HepG2 (cell line): Measurements from ENCODE around the gene IRX4. TPM values are rescaled to one million over a fixed set of nuclear protein-coding genes. Genes with fewer than 3 reads are reported as not detected.

ENCODE experiments used
- ATAC-seq: fragments of 200-7000 bp; cut with Tn5 transposase; 3 replicates; pipeline ENCODE4 v1.9.1; 2020; ENCODE audit warnings: mild to moderate bottlenecking, moderate library complexity
- BruUV-seq: library from RNA; stranded (reverse); fragments of 400-500 nt; replicated peaks from 2 replicates; lab custom pipeline; 2021; lab: Mats Ljungman, UMichigan
- CTCF ChIA-PET: fragments of 300-600 bp; formaldehyde crosslinking; extraction: SDS; loops from one replicate; lab custom pipeline; 2021; ENCODE audit warnings: low total read pairs, inconsistent platforms, low intra/inter-chr PET ratio; lab: Yijun Ruan, JAX
- POLR2A ChIA-PET: fragments of 350-600 bp; sonication (Branson Sonifier 250); formaldehyde crosslinking; loops from one replicate; lab custom pipeline; 2020; ENCODE audit warnings: antibody characterized with exemption, inconsistent platforms; lab: Yijun Ruan, JAX
- DNase-seq: peaks from one replicate; pipeline ENCODE4 v3.0.0-alpha.2; 2015; ENCODE audit warnings: low spot score
- FAIRE-seq: peaks from 3 replicates; lab custom pipeline; 2011; peaks lifted over from hg19 to GRCh38; lab: Jason Lieb, UNC
- H2AFZ ChIP-seq: one replicate; pipeline ENCODE4 v1.6.1; 2011; ENCODE audit warnings: low read length, inconsistent platforms
- H3K27ac ChIP-seq: fragments of 300-600 bp; 3 replicates; pipeline ENCODE4 v1.8.0; 2011; ENCODE audit warnings: mixed run types, mild to moderate bottlenecking, mixed read lengths, low read length, inconsistent platforms; ENCODE audit not compliant: insufficient read depth; ENCODE audit errors: extremely low read length
- H3K27me3 ChIP-seq, 2 experiments: fragments of 200-600 bp in 1 of 2; 2 replicates in 1 of 2; 3 replicates in 1 of 2; pipeline versions ENCODE4 v1.6.0 to v1.8.0; 2011; ENCODE audit warnings: low read length in 2 of 2, mild to moderate bottlenecking in 2 of 2, moderate library complexity in 2 of 2, inconsistent platforms in 1 of 2; ENCODE audit not compliant: insufficient read depth in 2 of 2, control insufficient read depth in 1 of 2
- H3K36me3 ChIP-seq, 2 experiments: fragments of 200-600 bp in 1 of 2; replicated peaks in 1 of 2; 2 replicates in 1 of 2; 3 replicates in 1 of 2; pipeline versions ENCODE4 v1.5.1 to v1.8.0; 2011; ENCODE audit warnings: low read length in 2 of 2, inconsistent platforms in 1 of 2; ENCODE audit not compliant: insufficient read depth in 2 of 2, control insufficient read depth in 1 of 2
- H3K4me1 ChIP-seq: 2 replicates; pipeline ENCODE4 v1.5.1; 2012; ENCODE audit warnings: low read length, inconsistent platforms; ENCODE audit not compliant: insufficient read depth
- H3K4me2 ChIP-seq: 2 replicates; pipeline ENCODE4 v1.6.0; 2011; ENCODE audit warnings: low read depth, low read length, inconsistent platforms
- H3K4me3 ChIP-seq, 3 experiments: fragments of 200-600 bp in 1 of 3; sonication (generic), shearing (Covaris generic) in 1 of 3; replicated peaks in 1 of 3; 2 replicates each; pipeline ENCODE4 v1.5.1; 2011 to 2016; ENCODE audit warnings: low read length in 3 of 3, inconsistent platforms in 2 of 3, low read depth in 2 of 3, mild to moderate bottlenecking in 2 of 3, control low read depth in 1 of 3, mixed read lengths in 1 of 3; ENCODE audit not compliant: insufficient read depth in 1 of 3
- H3K79me2 ChIP-seq: one replicate; pipeline ENCODE4 v1.6.1; 2011; ENCODE audit warnings: low read length, inconsistent platforms; ENCODE audit not compliant: insufficient read depth
- H3K9ac ChIP-seq: 2 replicates; pipeline ENCODE4 v1.6.0; 2011; ENCODE audit warnings: mild to moderate bottlenecking, low read depth, low read length, inconsistent platforms; ENCODE audit not compliant: insufficient read depth
- H3K9me3 ChIP-seq: 2 replicates; pipeline ENCODE4 v1.5.1; 2012; ENCODE audit warnings: mild to moderate bottlenecking, low read length
- H4K20me1 ChIP-seq: 2 replicates; pipeline ENCODE4 v1.6.0; 2011; ENCODE audit warnings: inconsistent platforms, mild to moderate bottlenecking, low read length, moderate library complexity; ENCODE audit not compliant: insufficient read depth
- HOXA9 ChIP-seq: sonication (generic); formaldehyde crosslinking; IDR thresholded peaks from 2 replicates; pipeline ENCODE4 v1.8.1; 2022; ENCODE audit warnings: missing genetic modification reagents, mild to moderate bottlenecking, moderate library complexity, borderline replicate concordance
- MAFF ChIP-seq: IDR thresholded peaks from 2 replicates; pipeline ENCODE4 v1.6.1; 2011; ENCODE audit warnings: low read depth, low read length, improper control_type of control experiment
- MTERF4 ChIP-seq: sonication (generic); formaldehyde crosslinking; IDR thresholded peaks from 2 replicates; pipeline ENCODE4 v1.8.0; 2023; ENCODE audit warnings: mild to moderate bottlenecking, missing genetic modification reagents
- NFAT5 ChIP-seq: sonication (generic); formaldehyde crosslinking; IDR thresholded peaks from 2 replicates; pipeline ENCODE4 v1.4.0; 2020; ENCODE audit warnings: missing genetic modification reagents
- PRDM4 ChIP-seq: sonication (generic); formaldehyde crosslinking; IDR thresholded peaks from 2 replicates; pipeline ENCODE4 v1.9.0; 2021; ENCODE audit warnings: missing genetic modification reagents, borderline replicate concordance
- SMAD9 ChIP-seq: sonication (generic); formaldehyde crosslinking; IDR thresholded peaks from 2 replicates; pipeline ENCODE4 v1.5.1; 2020; ENCODE audit warnings: mild to moderate bottlenecking, missing genetic modification reagents
- ZNF12 ChIP-seq: sonication (generic); formaldehyde crosslinking; IDR thresholded peaks from 2 replicates; pipeline ENCODE4 v1.5.0; 2020; ENCODE audit warnings: missing genetic modification reagents
- ZNF383 ChIP-seq: sonication (generic); formaldehyde crosslinking; IDR thresholded peaks from 2 replicates; pipeline ENCODE4 v1.4.0; 2020; ENCODE audit warnings: missing genetic modification reagents, mild to moderate bottlenecking, borderline replicate concordance
- WGBS: methylation state at CpG from one replicate; pipeline ENCODE4 v1.1.6; 2017; ENCODE audit warnings: low lambda C conversion rate; 5-methylcytosine and 5-hydroxymethylcytosine counted together
- in situ Hi-C: cut with HindIII; loops from 2 replicates; pipeline ENCODE4 v1.10.0; 2017; ENCODE audit warnings: low pct_unique_long_range_greater_than_20kb; ENCODE audit not compliant: extremely low pct_ligation_motif_present
- intact Hi-C: fragments of 100-400 bp; cut with micrococcal nuclease; formaldehyde crosslinking; loops from one replicate; pipeline ENCODE4 v1.10.0; 2022; ENCODE audit not compliant: unreplicated experiment
- polyA plus RNA-seq, 8 experiments: library from polyadenylated mRNA; depleted of rRNA in 3 of 8; stranded (reverse) in 7 of 8; unstranded in 1 of 8; fragments of >200 nt; fragmentation: Illumina TruSeq in 4 of 8; extraction: Trizol in 4 of 8; gene quantifications; 2 replicates each; pipeline versions ENCODE4 v1.2.1 to v1.2.3, GENCODE V29; 2011 to 2016; ENCODE audit warnings: low read depth in 4 of 8, missing spikeins in 1 of 8, mixed read lengths in 1 of 8; ENCODE audit not compliant: insufficient read depth in 1 of 8
- total RNA-seq, 5 experiments: library from RNA; depleted of rRNA; stranded (reverse); fragments of >200 nt; fragmentation: Illumina TruSeq; extraction: Trizol; gene quantifications; 2 replicates each; pipeline ENCODE4 v1.2.3, GENCODE V29; 2016; ENCODE audit warnings: low read depth in 1 of 5

Gene IRX4
- total and polyA plus RNA-seq, 2 of the 13 experiments (the other 11 are each of a cell fraction or from before 2014, with no cell fraction given): not detected

GRCh38 chr5:1836176-1836890 lies 46.4 kb downstream of the IRX4 start:
- ChIA-PET CTCF (no interaction called here), POLR2A (no interaction called here)
- Histone ChIP-seq H3K79me2 (no peaks in the 10 kb centered on the region), H3K9me3 (no peaks in the 10 kb centered on the region), H4K20me1 (no peaks in the 10 kb centered on the region), H2AFZ (no peak overlapping the region), H3K4me1 (peaks cover 19% of the 10 kb centered on the region), H3K27ac (no peak overlapping the region), H3K36me3 (no peaks in the 10 kb centered on the region), H3K9ac (no peak overlapping the region), H3K27me3 (peaks cover 5 to 73% of the 10 kb centered on the region in 2 experiments; a peak in 4 of 5 replicates), H3K4me3 (no peak overlapping the region; a peak in 1 of 6 replicates), H3K4me2 (peak overlapping the region; percentile 59; the same call in 1 of the 2 replicates)
- 28% methylated on average over 13 of the region's 23 CpGs for WGBS
- no peak for DNase-seq
- FAIRE-seq: no peak
- TF ChIP-seq SMAD9 (CRISPR knock-in tag): no peak
- TF ChIP-seq ZNF383 (CRISPR knock-in tag): no peak
- 0 out of 2 replicates have a peak, but pooled peaks have one; percentile 10 for TF ChIP-seq MAFF
- ATAC-seq: peak; percentile 63
- intact Hi-C loops (no loop called here), in situ Hi-C loops (no loop called here)
- no TSS peak for BruUV-seq

GRCh38 chr5:1835431-1835830 lies 47.3 kb downstream of the IRX4 start:
- no peak overlapping the region for H3K27ac ChIP-seq
- WGBS: 47% methylated on average over 13 of the region's 13 CpGs
- no peaks in the 10 kb centered on the region for H4K20me1 ChIP-seq
- no TSS peak for BruUV-seq
- intact Hi-C loops (no loop called here), in situ Hi-C loops (no loop called here)
- CTCF ChIA-PET: no interaction called here
- POLR2A ChIA-PET: no interaction called here
- no peak overlapping the region for H3K9ac ChIP-seq
- H3K9me3 ChIP-seq: no peaks in the 10 kb centered on the region
- H3K36me3 ChIP-seq: no peaks in the 10 kb centered on the region
- H2AFZ ChIP-seq: no peak overlapping the region
- H3K4me2 ChIP-seq: no peak overlapping the region
- DNase-seq (no peak), ATAC-seq (no peak), FAIRE-seq (no peak)
- H3K27me3 ChIP-seq: peaks cover 5 to 64% of the 10 kb centered on the region in 2 experiments; a peak in 4 of 5 replicates
- H3K79me2 ChIP-seq: no peaks in the 10 kb centered on the region
- H3K4me3 ChIP-seq: no peak overlapping the region
- H3K4me1 ChIP-seq: peaks cover 19% of the 10 kb centered on the region
- TF ChIP-seq MTERF4 (CRISPR knock-in tag): no peak
- TF ChIP-seq HOXA9 (CRISPR knock-in tag): no peak
- no peak for TF ChIP-seq NFAT5 (CRISPR knock-in tag)
- TF ChIP-seq ZNF12: no peak
- no peak for TF ChIP-seq PRDM4 (CRISPR knock-in tag)
